ENCODE measurements around the gene LPIN3.

The LPIN3 gene

GRCh38 chr20:41395667-41396664, 55.3 kb downstream of the LPIN3 start:
- DNase-seq: no peak

GRCh38 chr20:41398408-41398807, 57.8 kb downstream of the LPIN3 start:
- DNase-seq: no peak

GRCh38 chr20:41403604-41404003, 63.0 kb downstream of the LPIN3 start:
- no peak for DNase-seq

GRCh38 chr20:41405436-41405835, 64.8 kb downstream of the LPIN3 start:
- no peak for DNase-seq

GRCh38 chr20:41406353-41406752, 65.7 kb downstream of the LPIN3 start:
- DNase-seq: no peak

GRCh38 chr20:41406896-41407444, 66.3 kb downstream of the LPIN3 start:
- no peak for DNase-seq

GRCh38 chr20:41407607-41408006, 67.0 kb downstream of the LPIN3 start:
- no peak for DNase-seq

- DNase-seq: no peak
These were observed 67.7 kb downstream of the LPIN3 start for GRCh38 chr20:41408156-41408794.

GRCh38 chr20:41408986-41409385, 68.4 kb downstream of the LPIN3 start:
- DNase-seq: no peak

Measured in NCI-H526 treated with DMSO at 0.1 percent for 48 hours (cell line).